Common myeloid progenitor, CD34-positive (primary cell): ENCODE measurements around the gene TAF4B.

Experiments
- CTCF ChIA-PET: fragments of 350-600 bp; sonication (Branson Sonifier 250); formaldehyde crosslinking; loops from one replicate; lab custom pipeline; 2021; ENCODE audit warnings: antibody characterized with exemption; lab: Charles Lee
- POLR2A ChIA-PET: fragments of 350-600 bp; sonication (Branson Sonifier 250); formaldehyde crosslinking; loops from one replicate; lab custom pipeline; 2021; ENCODE audit warnings: antibody characterized with exemption; lab: Charles Lee
- DNase-seq, 3 donors: peaks; one replicate each; pipeline versions ENCODE4 v3.0.0 to v3.0.0-alpha.2; 2013
- H3K27ac ChIP-seq, 2 experiments: 1 replicate in 1 of 2; 2 replicates in 1 of 2; pipeline ENCODE4 v1.7.0; 2013; ENCODE audit warnings: inconsistent platforms in 2 of 2, low read length in 2 of 2, mild to moderate bottlenecking in 2 of 2, low read depth in 1 of 2, moderate library complexity in 1 of 2; ENCODE audit not compliant: severe bottlenecking in 2 of 2, insufficient read depth in 1 of 2, poor library complexity in 1 of 2
- H3K27me3 ChIP-seq, 5 experiments: replicated peaks in 2 of 5; 1 replicate in 3 of 5; 2 replicates in 2 of 5; pipeline versions ENCODE4 v1.6.1 to v1.7.0; 2013; ENCODE audit warnings: low read length in 4 of 5, mild to moderate bottlenecking in 2 of 5, moderate library complexity in 2 of 5, inconsistent platforms in 1 of 5; ENCODE audit not compliant: insufficient read depth in 5 of 5, control insufficient read depth in 4 of 5
- H3K36me3 ChIP-seq, 4 experiments: 1 replicate in 2 of 4; 2 replicates in 2 of 4; pipeline versions ENCODE4 v1.6.1 to v1.7.0; 2013; ENCODE audit warnings: low read length in 3 of 4, control low read depth in 1 of 4, mild to moderate bottlenecking in 1 of 4; ENCODE audit not compliant: control insufficient read depth in 4 of 4, insufficient read depth in 4 of 4
- H3K4me1 ChIP-seq, 4 experiments: 1 replicate in 3 of 4; 2 replicates in 1 of 4; pipeline versions ENCODE4 v1.6.1 to v1.7.1; 2013; ENCODE audit warnings: low read length in 3 of 4, mild to moderate bottlenecking in 3 of 4, control low read depth in 1 of 4, inconsistent platforms in 1 of 4, moderate library complexity in 1 of 4; ENCODE audit not compliant: control insufficient read depth in 4 of 4, insufficient read depth in 4 of 4; ENCODE audit errors: control extremely low read depth in 1 of 4
- H3K4me3 ChIP-seq, 7 experiments: 1 replicate in 4 of 7; 2 replicates in 3 of 7; pipeline versions ENCODE4 v1.5.1 to v1.7.0; 2013; ENCODE audit warnings: mild to moderate bottlenecking in 7 of 7, low read length in 6 of 7, moderate library complexity in 6 of 7, inconsistent platforms in 2 of 7, low read depth in 2 of 7, control low read depth in 1 of 7; ENCODE audit not compliant: insufficient read depth in 4 of 7, control insufficient read depth in 1 of 7; ENCODE audit errors: extremely low read depth in 1 of 7
- H3K9me3 ChIP-seq, 5 experiments: 1 replicate in 4 of 5; 2 replicates in 1 of 5; pipeline versions ENCODE4 v1.6.1 to v1.7.1; 2013; ENCODE audit warnings: low read length in 4 of 5, mild to moderate bottlenecking in 2 of 5, inconsistent platforms in 1 of 5, low read depth in 1 of 5, moderate library complexity in 1 of 5; ENCODE audit not compliant: control insufficient read depth in 4 of 5, insufficient read depth in 2 of 5; ENCODE audit errors: control extremely low read depth in 1 of 5
- WGBS: methylation state at CpG from one replicate; pipeline ENCODE4 v1.1.5; 2013; ENCODE audit not compliant: insufficient coverage; 5-methylcytosine and 5-hydroxymethylcytosine counted together

Gene TAF4B

DNA sequence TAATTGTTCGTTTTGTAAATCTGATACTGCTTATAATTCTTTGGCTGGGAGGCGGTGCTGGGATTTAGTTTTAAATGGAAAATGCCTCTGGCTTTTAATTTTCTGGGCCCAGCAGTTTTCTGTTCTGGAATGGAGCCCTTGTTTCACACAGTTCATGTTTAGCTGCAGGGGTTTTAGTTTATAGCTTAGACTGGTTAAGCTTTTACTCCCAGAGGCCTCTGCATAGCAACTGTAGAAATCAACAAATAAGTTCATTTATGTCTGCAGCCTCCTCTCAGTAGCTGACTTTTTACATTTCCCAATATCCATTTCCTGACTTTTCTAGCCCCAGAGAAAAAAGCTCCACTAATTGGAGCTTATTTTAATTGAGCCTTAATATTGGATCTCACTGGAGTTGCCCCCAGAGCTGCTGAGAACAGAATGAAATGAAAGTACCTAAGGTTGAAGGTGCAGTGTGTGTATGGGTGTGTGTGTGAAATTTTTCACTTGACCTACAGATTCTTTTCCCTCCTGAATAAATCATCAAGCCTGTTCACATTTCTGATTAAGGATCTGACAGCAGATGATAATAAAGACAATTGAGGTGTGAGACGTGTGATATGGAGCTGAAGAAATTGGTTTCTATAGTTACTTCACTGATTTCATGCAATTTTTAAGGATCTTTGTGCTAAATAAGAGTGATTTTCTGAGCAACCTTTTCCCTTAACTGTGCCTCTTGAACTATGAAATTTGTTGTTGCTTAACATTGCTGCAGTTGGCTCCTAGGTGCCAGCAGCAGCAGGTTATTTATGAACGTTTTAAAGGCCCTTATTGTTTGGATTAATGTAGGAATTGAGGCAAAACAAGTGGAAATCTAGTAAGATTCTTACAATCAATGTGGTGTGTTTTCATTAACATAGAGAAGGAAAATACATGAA lies 109.6 kb downstream of the TAF4B start:
- H3K27ac ChIP-seq = no peak overlapping the region
- POLR2A ChIA-PET = no interaction called here
- H3K4me3 ChIP-seq = no peak overlapping the region
- peaks cover 0 to 10% (median 3%) of the 10 kb centered on the region in 4 experiments for H3K36me3 ChIP-seq
- 96% methylated on average over 3 of the region's 4 CpGs for WGBS
- H3K9me3 ChIP-seq = no peaks in the 10 kb centered on the region
- no peaks in the 10 kb centered on the region for H3K27me3 ChIP-seq
- DNase-seq = no peak
- CTCF ChIA-PET = interaction anchor here (1.2 kb wide), 1 partner anchor 14 kb away, joined by 3 read pairs; no protein-coding TSS in a partner anchor
- no peaks in the 10 kb centered on the region for H3K4me1 ChIP-seq

GRCh38 chr18:26336572-26336971 lies 110.3 kb downstream of the TAF4B start:
- WGBS = 83% methylated on average over 1 of the region's 1 CpG
- H3K9me3 ChIP-seq = no peaks in the 10 kb centered on the region
- DNase-seq = no peak
- no peak overlapping the region for H3K4me3 ChIP-seq
- peaks cover 0 to 7% (median 2%) of the 10 kb centered on the region in 4 experiments for H3K36me3 ChIP-seq
- ChIA-PET POLR2A (no interaction called here), CTCF (interaction anchor here (1.2 kb wide), 1 partner anchor 14 kb away, joined by 3 read pairs; no protein-coding TSS in a partner anchor)
- H3K4me1 ChIP-seq = no peaks in the 10 kb centered on the region
- H3K27me3 ChIP-seq = no peaks in the 10 kb centered on the region
- H3K27ac ChIP-seq = no peak overlapping the region

GRCh38 chr18:26342646-26343045 lies 116.4 kb downstream of the TAF4B start:
- no peaks in the 10 kb centered on the region for H3K4me1 ChIP-seq
- no peaks in the 10 kb centered on the region for H3K27me3 ChIP-seq
- ChIA-PET POLR2A (no interaction called here), CTCF (no interaction called here)
- peaks cover 10 to 27% (median 17%) of the 10 kb centered on the region in 4 experiments for H3K36me3 ChIP-seq
- H3K9me3 ChIP-seq = peaks cover 2 to 30% (median 13%) of the 10 kb centered on the region in 5 experiments
- H3K4me3 ChIP-seq = no peak overlapping the region
- H3K27ac ChIP-seq = no peak overlapping the region
- DNase-seq = no peak

DNA sequence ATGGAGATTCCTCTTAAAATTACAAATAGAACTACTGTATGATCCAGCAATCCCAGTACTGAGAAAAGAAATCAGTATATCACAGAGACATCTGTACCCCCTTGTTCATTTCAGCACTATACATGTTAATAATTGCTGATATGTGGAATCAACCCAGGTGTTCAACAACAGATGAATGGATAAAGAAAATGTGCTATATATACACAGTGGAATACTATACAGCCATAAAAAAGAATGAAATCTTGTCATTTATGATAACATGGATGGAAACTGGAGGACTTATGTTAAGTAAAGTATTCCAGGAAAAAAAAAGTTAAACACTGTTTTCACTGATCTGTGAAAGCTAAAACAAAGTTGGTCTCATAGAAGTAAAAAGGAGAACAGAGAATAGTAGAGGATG lies 124.7 kb downstream of the TAF4B start:
- POLR2A ChIA-PET = no interaction called here
- Histone ChIP-seq H3K9me3 (peaks cover 0 to 18% (median 4%) of the 10 kb centered on the region in 5 experiments), H3K4me3 (no peak overlapping the region), H3K36me3 (peaks cover 0 to 4% (median under 1%) of the 10 kb centered on the region in 4 experiments), H3K27me3 (no peaks in the 10 kb centered on the region), H3K4me1 (no peaks in the 10 kb centered on the region), H3K27ac (no peak overlapping the region)
- no peak for DNase-seq
- CTCF ChIA-PET = no interaction called here

- Histone ChIP-seq H3K36me3 (peaks cover 0 to 14% (median 3%) of the 10 kb centered on the region in 4 experiments), H3K27ac (no peak overlapping the region), H3K9me3 (no peaks in the 10 kb centered on the region), H3K27me3 (no peaks in the 10 kb centered on the region), H3K4me3 (no peak overlapping the region), H3K4me1 (no peaks in the 10 kb centered on the region)
- ChIA-PET POLR2A (interaction anchor here (0.7 kb wide), 1 partner anchor 676 kb away, joined by 4 read pairs; no protein-coding TSS in a partner anchor), CTCF (no interaction called here)
- DNase-seq = no peak
- 100% methylated on average over 1 of the region's 4 CpGs for WGBS
These were observed 130.0 kb downstream of the TAF4B start for GRCh38 chr18:26356045-26356785.

DNA sequence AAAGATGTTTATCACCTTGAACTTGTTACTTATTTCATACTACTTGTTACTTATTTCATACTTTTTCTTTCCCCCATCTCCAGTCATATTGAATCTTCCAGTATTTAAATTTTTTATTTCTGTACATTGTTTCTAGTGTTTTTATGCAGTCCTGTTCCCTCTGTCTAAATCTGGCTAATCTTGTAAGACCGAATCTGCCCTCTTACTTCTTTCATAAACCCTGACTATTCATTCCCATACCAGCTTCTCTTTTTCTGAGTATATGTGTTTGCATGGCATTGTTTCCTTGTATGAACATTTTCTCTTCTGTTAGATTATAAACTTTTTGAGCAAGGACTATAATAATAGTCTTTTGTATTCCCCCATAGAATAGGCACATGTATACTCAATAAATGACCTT lies 131.7 kb downstream of the TAF4B start:
- DNase-seq = no peak
- no CpG with 5 or more reads among the region's 1 CpG for WGBS
- Histone ChIP-seq H3K4me1 (no peaks in the 10 kb centered on the region), H3K36me3 (peaks cover 0 to 14% (median 3%) of the 10 kb centered on the region in 4 experiments), H3K9me3 (no peaks in the 10 kb centered on the region), H3K27ac (no peak overlapping the region), H3K4me3 (no peak overlapping the region), H3K27me3 (no peaks in the 10 kb centered on the region)
- POLR2A ChIA-PET = no interaction called here
- CTCF ChIA-PET = no interaction called here

- no peak for DNase-seq
These were observed 135.8 kb downstream of the TAF4B start for GRCh38 chr18:26362021-26362420.

More at GRCh38 chr18:26362021-26362420, 135.8 kb downstream of the TAF4B start:
- Histone ChIP-seq H3K9me3 (peaks cover 0 to under 1% (median 0%) of the 10 kb centered on the region in 5 experiments), H3K4me3 (no peak overlapping the region), H3K4me1 (no peaks in the 10 kb centered on the region), H3K27ac (no peak overlapping the region), H3K36me3 (peaks cover 0 to 22% (median 3%) of the 10 kb centered on the region in 4 experiments), H3K27me3 (no peaks in the 10 kb centered on the region)
- CTCF ChIA-PET = no interaction called here
- POLR2A ChIA-PET = no interaction called here
